DND-41 (cell line): ENCODE measurements around the gene SET.

Source experiments
- ATAC-seq: fragments of 200-7000 bp; cut with Tn5 transposase; 3 replicates; pipeline ENCODE4 v1.9.1; 2021; ENCODE audit warnings: low read depth; ENCODE audit not compliant: insufficient read depth
- DNase-seq: peaks from one replicate; pipeline ENCODE4 v3.0.0-alpha.2; 2020
- H2AFZ ChIP-seq: 2 replicates; pipeline ENCODE4 v1.6.0; 2012; ENCODE audit warnings: low read depth, low read length
- H3K27ac ChIP-seq: 2 replicates; pipeline ENCODE4 v1.5.1; 2012; ENCODE audit warnings: low read length, inconsistent platforms
- H3K27me3 ChIP-seq: fragments of 200-600 bp; sonication (generic); 2 replicates; pipeline ENCODE4 v1.6.0; 2012; ENCODE audit warnings: low read length, mild to moderate bottlenecking, inconsistent platforms; ENCODE audit not compliant: insufficient read depth, poor library complexity
- H3K36me3 ChIP-seq: 2 replicates; pipeline ENCODE4 v1.5.1; 2012; ENCODE audit warnings: low read length, inconsistent platforms; ENCODE audit not compliant: insufficient read depth
- H3K4me1 ChIP-seq: 2 replicates; pipeline ENCODE4 v1.5.1; 2012; ENCODE audit warnings: mild to moderate bottlenecking, low read length; ENCODE audit not compliant: insufficient read depth
- H3K4me2 ChIP-seq: 2 replicates; pipeline ENCODE4 v1.6.0; 2012; ENCODE audit warnings: mild to moderate bottlenecking, moderate library complexity, low read length, inconsistent platforms; ENCODE audit not compliant: insufficient read depth
- H3K4me3 ChIP-seq, 2 experiments: fragments of 200-600 bp in 1 of 2; shearing (Covaris generic) in 1 of 2; 2 replicates each; pipeline ENCODE4 v1.5.1; 2012 to 2016; ENCODE audit warnings: inconsistent platforms in 2 of 2, low read length in 2 of 2, mild to moderate bottlenecking in 2 of 2, low read depth in 1 of 2, moderate library complexity in 1 of 2
- H3K79me2 ChIP-seq: 2 replicates; pipeline ENCODE4 v1.6.0; 2012; ENCODE audit warnings: low read length, inconsistent platforms; ENCODE audit not compliant: insufficient read depth
- H3K9ac ChIP-seq: 2 replicates; pipeline ENCODE4 v1.6.0; 2012; ENCODE audit warnings: low read depth, mild to moderate bottlenecking, inconsistent platforms, low read length, moderate library complexity
- H3K9me3 ChIP-seq: 2 replicates; pipeline ENCODE4 v1.5.1; 2012; ENCODE audit warnings: low read length, moderate library complexity, mild to moderate bottlenecking, inconsistent platforms; ENCODE audit not compliant: insufficient read depth, severe bottlenecking
- H4K20me1 ChIP-seq: 2 replicates; pipeline ENCODE4 v1.6.0; 2012; ENCODE audit warnings: low read length; ENCODE audit not compliant: insufficient read depth
- CTCF ChIP-seq: IDR thresholded peaks from 2 replicates; pipeline ENCODE4 v1.5.1; 2012; ENCODE audit warnings: borderline replicate concordance, low read length, moderate library complexity, mild to moderate bottlenecking; ENCODE audit not compliant: poor library complexity, severe bottlenecking; ENCODE audit errors: extremely low read depth
- EZH2 ChIP-seq: IDR thresholded peaks from 3 replicates; pipeline ENCODE4 v1.6.1; 2012; ENCODE audit warnings: borderline replicate concordance, low read depth, mild to moderate bottlenecking, moderate library complexity, low read length, inconsistent platforms; ENCODE audit not compliant: severe bottlenecking

The SET gene

GRCh38 chr9:128703616-128704355 lies 14.8 kb downstream of the SET start:
- TF ChIP-seq CTCF: no peak
- no peak for TF ChIP-seq EZH2
- peak overlapping the region; percentile 95 for H3K4me2 ChIP-seq
- no peaks in the 10 kb centered on the region for H3K27me3 ChIP-seq
- H3K36me3 ChIP-seq: peaks cover 15% of the 10 kb centered on the region
- no peak overlapping the region; the same call in 1 of the 2 replicates for H3K27ac ChIP-seq
- H3K4me1 ChIP-seq: peaks cover 21% of the 10 kb centered on the region
- no peak for DNase-seq
- peak overlapping the region; percentile 90 for H2AFZ ChIP-seq
- no peak for ATAC-seq
- H3K79me2 ChIP-seq: peaks cover 11% of the 10 kb centered on the region
- peak overlapping the region in 1 of 2 experiments; percentile 82; a peak in 2 of 4 replicates for H3K4me3 ChIP-seq
- H4K20me1 ChIP-seq: no peaks in the 10 kb centered on the region
- H3K9ac ChIP-seq: peak overlapping the region; percentile 87; the same call in 1 of the 2 replicates
- no peaks in the 10 kb centered on the region for H3K9me3 ChIP-seq

GRCh38 chr9:128704356-128704670 lies 15.3 kb downstream of the SET start:
- no peak overlapping the region for H3K27ac ChIP-seq
- no peak overlapping the region for H3K9ac ChIP-seq
- peaks cover 21% of the 10 kb centered on the region for H3K4me1 ChIP-seq
- no peak overlapping the region for H3K4me3 ChIP-seq
- H3K27me3 ChIP-seq: no peaks in the 10 kb centered on the region
- no peaks in the 10 kb centered on the region for H3K9me3 ChIP-seq
- DNase-seq (no peak), ATAC-seq (no peak)
- H3K36me3 ChIP-seq: peaks cover 15% of the 10 kb centered on the region
- no peak overlapping the region for H2AFZ ChIP-seq
- H3K79me2 ChIP-seq: peaks cover 11% of the 10 kb centered on the region
- H3K4me2 ChIP-seq: no peak overlapping the region
- no peaks in the 10 kb centered on the region for H4K20me1 ChIP-seq
- TF ChIP-seq EZH2: no peak
- TF ChIP-seq CTCF: no peak

DNA sequence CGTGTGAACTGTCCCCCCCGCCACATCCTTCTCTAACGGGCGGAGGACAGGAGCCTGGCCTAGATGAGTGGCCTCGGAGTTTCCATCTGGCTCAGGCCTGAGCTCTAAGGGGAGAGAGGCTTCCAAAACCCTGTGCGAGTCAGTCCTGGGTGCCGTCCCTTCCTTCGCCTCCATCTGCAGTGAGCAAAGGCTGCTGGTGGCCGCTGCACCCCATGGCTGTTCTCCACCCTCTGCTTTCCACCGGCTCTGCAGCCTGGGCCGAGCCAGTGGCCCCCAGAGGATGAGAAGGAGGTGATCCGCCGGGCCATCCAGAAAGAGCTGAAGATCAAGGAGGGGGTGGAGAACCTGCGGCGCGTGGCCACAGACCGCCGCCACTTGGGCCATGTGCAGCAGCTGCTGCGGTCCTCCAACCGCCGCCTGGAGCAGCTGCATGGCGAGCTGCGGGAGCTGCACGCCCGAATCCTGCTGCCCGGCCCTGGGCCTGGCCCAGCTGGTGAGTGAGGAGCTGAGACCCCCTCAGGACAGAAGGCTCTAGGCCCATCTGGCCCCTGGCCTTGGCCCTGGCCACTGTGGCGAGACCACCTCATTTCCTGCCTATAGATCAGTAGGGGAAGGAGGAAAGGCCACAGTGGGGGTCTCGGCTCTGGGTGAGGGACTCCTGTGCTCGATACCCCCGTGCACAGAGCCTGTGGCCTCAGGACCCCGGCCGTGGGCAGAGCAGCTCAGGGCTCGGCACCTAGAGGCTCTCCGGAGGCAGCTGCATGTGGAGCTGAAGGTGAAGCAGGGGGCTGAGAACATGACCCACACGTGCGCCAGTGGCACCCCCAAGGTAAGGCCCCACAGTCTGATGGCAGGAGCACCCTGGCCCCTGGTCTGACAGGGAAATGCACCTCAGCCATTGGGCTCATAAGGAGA lies 16.3 kb downstream of the SET start:
- H3K79me2 ChIP-seq: peaks cover 11% of the 10 kb centered on the region
- no peak overlapping the region for H3K4me2 ChIP-seq
- TF ChIP-seq EZH2: no peak
- TF ChIP-seq CTCF: no peak
- no peak for ATAC-seq
- no peak overlapping the region for H3K9ac ChIP-seq
- H2AFZ ChIP-seq: no peak overlapping the region
- no peak overlapping the region for H3K27ac ChIP-seq
- H3K4me3 ChIP-seq: no peak overlapping the region
- H3K36me3 ChIP-seq: peaks cover 15% of the 10 kb centered on the region
- H3K4me1 ChIP-seq: peaks cover 21% of the 10 kb centered on the region
- DNase-seq: no peak
- H3K27me3 ChIP-seq: no peaks in the 10 kb centered on the region
- no peaks in the 10 kb centered on the region for H3K9me3 ChIP-seq
- no peaks in the 10 kb centered on the region for H4K20me1 ChIP-seq
